Measurements from ENCODE around the gene PLD4.
"Not testable (repeated sequence)": the region's sequence is repeated elsewhere in the genome, so short reads cannot be mapped to it uniquely, and the experiment has no call there.

The PLD4 gene

GRCh38 chr14:104938960-104939359 is 14.3 kb downstream of the PLD4 start:
- WGBS, 2 experiments (ENCODE audit: insufficient coverage in 2 of 2), result 63 to 71% methylated on average over 1 of the region's 1 CpG
- no peak overlapping the region for H3K27ac ChIP-seq (ENCODE audit: low read depth, low read length, severe bottlenecking)
- H3K36me3 ChIP-seq (ENCODE audit: control insufficient read depth, insufficient read depth, low read length), result peaks cover 6% of the 10 kb centered on the region
- no peak overlapping the region for H3K4me3 ChIP-seq (ENCODE audit: extremely low read depth, insufficient read depth, low read length, poor library complexity, severe bottlenecking)
- no peaks in the 10 kb centered on the region for H3K4me1 ChIP-seq (ENCODE audit: control insufficient read depth, insufficient read depth, low read length, poor library complexity, severe bottlenecking)
- no peaks in the 10 kb centered on the region for H3K9me3 ChIP-seq (ENCODE audit: control insufficient read depth, low read length)

- 62 to 68% methylated on average over 9 of the region's 11 CpGs for WGBS, 2 experiments (ENCODE audit: insufficient coverage in 2 of 2)
- Histone ChIP-seq H3K9me3 (ENCODE audit: control insufficient read depth, low read length) (no peaks in the 10 kb centered on the region), H3K27ac (ENCODE audit: low read depth, low read length, severe bottlenecking) (no peak overlapping the region), H3K4me1 (ENCODE audit: control insufficient read depth, insufficient read depth, low read length, poor library complexity, severe bottlenecking) (no peaks in the 10 kb centered on the region), H3K4me3 (ENCODE audit: extremely low read depth, insufficient read depth, low read length, poor library complexity, severe bottlenecking) (no peak overlapping the region), H3K36me3 (ENCODE audit: control insufficient read depth, insufficient read depth, low read length) (peaks cover 6% of the 10 kb centered on the region)
Measured at GRCh38 chr14:104939666-104940410, 15.2 kb downstream of the PLD4 start.

GRCh38 chr14:104940526-104941150 is 16.0 kb downstream of the PLD4 start:
- H3K27ac ChIP-seq (ENCODE audit: low read depth, low read length, severe bottlenecking), result no peak overlapping the region
- 80 to 88% methylated on average over 1 to 3 of the region's 3 CpGs for WGBS, 2 experiments (ENCODE audit: insufficient coverage in 2 of 2)
- peaks cover 6% of the 10 kb centered on the region for H3K36me3 ChIP-seq (ENCODE audit: control insufficient read depth, insufficient read depth, low read length)
- H3K9me3 ChIP-seq (ENCODE audit: control insufficient read depth, low read length), result no peaks in the 10 kb centered on the region
- H3K4me3 ChIP-seq (ENCODE audit: extremely low read depth, insufficient read depth, low read length, poor library complexity, severe bottlenecking), result no peak overlapping the region
- H3K4me1 ChIP-seq (ENCODE audit: control insufficient read depth, insufficient read depth, low read length, poor library complexity, severe bottlenecking), result no peaks in the 10 kb centered on the region

- Histone ChIP-seq H3K27ac (ENCODE audit: low read depth, low read length, severe bottlenecking) (no peak overlapping the region), H3K9me3 (ENCODE audit: control insufficient read depth, low read length) (no peaks in the 10 kb centered on the region), H3K4me3 (ENCODE audit: extremely low read depth, insufficient read depth, low read length, poor library complexity, severe bottlenecking) (no peak overlapping the region), H3K4me1 (ENCODE audit: control insufficient read depth, insufficient read depth, low read length, poor library complexity, severe bottlenecking) (no peaks in the 10 kb centered on the region), H3K36me3 (ENCODE audit: control insufficient read depth, insufficient read depth, low read length) (peaks cover 6% of the 10 kb centered on the region)
- WGBS, 2 experiments (ENCODE audit: insufficient coverage in 2 of 2), result 91% methylated on average over 25 to 26 of the region's 26 CpGs
Measured at GRCh38 chr14:104941508-104942365, 17.1 kb downstream of the PLD4 start.

GRCh38 chr14:104942586-104942985 is 17.9 kb downstream of the PLD4 start:
- 95 to 98% methylated on average over 12 to 16 of the region's 16 CpGs for WGBS, 2 experiments (ENCODE audit: insufficient coverage in 2 of 2)
- H3K36me3 ChIP-seq (ENCODE audit: control insufficient read depth, insufficient read depth, low read length), result peaks cover 6% of the 10 kb centered on the region
- H3K27ac ChIP-seq (ENCODE audit: low read depth, low read length, severe bottlenecking), result no peak overlapping the region
- no peaks in the 10 kb centered on the region for H3K9me3 ChIP-seq (ENCODE audit: control insufficient read depth, low read length)
- H3K4me1 ChIP-seq (ENCODE audit: control insufficient read depth, insufficient read depth, low read length, poor library complexity, severe bottlenecking), result no peaks in the 10 kb centered on the region
- H3K4me3 ChIP-seq (ENCODE audit: extremely low read depth, insufficient read depth, low read length, poor library complexity, severe bottlenecking), result no peak overlapping the region

- H3K4me3 ChIP-seq (ENCODE audit: extremely low read depth, insufficient read depth, low read length, poor library complexity, severe bottlenecking); H3K9me3 ChIP-seq (ENCODE audit: control insufficient read depth, low read length); H3K4me1 ChIP-seq (ENCODE audit: control insufficient read depth, insufficient read depth, low read length, poor library complexity, severe bottlenecking); H3K27ac ChIP-seq (ENCODE audit: low read depth, low read length, severe bottlenecking); H3K36me3 ChIP-seq (ENCODE audit: control insufficient read depth, insufficient read depth, low read length): not testable (repeated sequence)
- 93% methylated on average over 27 to 28 of the region's 29 CpGs for WGBS, 2 experiments (ENCODE audit: insufficient coverage in 2 of 2)
Measured at GRCh38 chr14:104943216-104944015, 18.7 kb downstream of the PLD4 start.

GRCh38 chr14:104944016-104944308 is 19.3 kb downstream of the PLD4 start:
- not testable (repeated sequence) for H3K36me3 ChIP-seq (ENCODE audit: control insufficient read depth, insufficient read depth, low read length); H3K4me1 ChIP-seq (ENCODE audit: control insufficient read depth, insufficient read depth, low read length, poor library complexity, severe bottlenecking); H3K4me3 ChIP-seq (ENCODE audit: extremely low read depth, insufficient read depth, low read length, poor library complexity, severe bottlenecking); H3K9me3 ChIP-seq (ENCODE audit: control insufficient read depth, low read length); H3K27ac ChIP-seq (ENCODE audit: low read depth, low read length, severe bottlenecking)
- 96 to 97% methylated on average over 6 of the region's 6 CpGs for WGBS, 2 experiments (ENCODE audit: insufficient coverage in 2 of 2)

GRCh38 chr14:104944436-104945205 is 19.9 kb downstream of the PLD4 start:
- H3K27ac ChIP-seq (ENCODE audit: low read depth, low read length, severe bottlenecking); H3K4me1 ChIP-seq (ENCODE audit: control insufficient read depth, insufficient read depth, low read length, poor library complexity, severe bottlenecking); H3K36me3 ChIP-seq (ENCODE audit: control insufficient read depth, insufficient read depth, low read length); H3K4me3 ChIP-seq (ENCODE audit: extremely low read depth, insufficient read depth, low read length, poor library complexity, severe bottlenecking); H3K9me3 ChIP-seq (ENCODE audit: control insufficient read depth, low read length): not testable (repeated sequence)
- 96 to 97% methylated on average over 28 to 29 of the region's 29 CpGs for WGBS, 2 experiments (ENCODE audit: insufficient coverage in 2 of 2)

GRCh38 chr14:104945266-104945665 is 20.6 kb downstream of the PLD4 start:
- H3K4me1 ChIP-seq (ENCODE audit: control insufficient read depth, insufficient read depth, low read length, poor library complexity, severe bottlenecking); H3K9me3 ChIP-seq (ENCODE audit: control insufficient read depth, low read length); H3K36me3 ChIP-seq (ENCODE audit: control insufficient read depth, insufficient read depth, low read length); H3K4me3 ChIP-seq (ENCODE audit: extremely low read depth, insufficient read depth, low read length, poor library complexity, severe bottlenecking); H3K27ac ChIP-seq (ENCODE audit: low read depth, low read length, severe bottlenecking): not testable (repeated sequence)
- 96% methylated on average over 20 of the region's 20 CpGs for WGBS, 2 experiments (ENCODE audit: insufficient coverage in 2 of 2)

Measured in mesodermal cell (in vitro differentiated cells).